ENCODE data around the gene CTXN1.

DNA sequence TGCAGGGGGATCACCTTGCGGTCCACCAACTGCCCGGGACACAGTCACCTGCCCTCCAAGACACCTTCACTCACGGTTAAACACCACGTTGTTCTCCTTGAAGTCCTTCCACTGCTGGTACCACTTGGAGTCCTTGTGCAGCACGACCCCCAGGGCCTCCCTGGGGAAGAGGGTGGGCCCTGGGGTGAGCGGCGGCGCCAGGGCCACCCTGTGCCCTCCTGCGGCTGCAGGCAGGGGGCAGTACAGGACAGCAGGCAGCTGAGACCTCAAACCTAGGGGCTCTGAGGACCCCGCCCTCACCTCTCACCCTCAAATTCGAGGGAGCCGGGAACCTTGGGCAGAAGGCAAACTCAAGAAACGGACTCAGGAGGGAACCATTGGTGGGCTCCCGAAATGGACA is 7.5 kb upstream of the CTXN1 start:
- TF ChIP-seq EZH2 (IDR thresholded peaks at IDR 0.05; ENCODE audit: insufficient read depth, low read length), result no peak
- TF ChIP-seq, protein P1, sequence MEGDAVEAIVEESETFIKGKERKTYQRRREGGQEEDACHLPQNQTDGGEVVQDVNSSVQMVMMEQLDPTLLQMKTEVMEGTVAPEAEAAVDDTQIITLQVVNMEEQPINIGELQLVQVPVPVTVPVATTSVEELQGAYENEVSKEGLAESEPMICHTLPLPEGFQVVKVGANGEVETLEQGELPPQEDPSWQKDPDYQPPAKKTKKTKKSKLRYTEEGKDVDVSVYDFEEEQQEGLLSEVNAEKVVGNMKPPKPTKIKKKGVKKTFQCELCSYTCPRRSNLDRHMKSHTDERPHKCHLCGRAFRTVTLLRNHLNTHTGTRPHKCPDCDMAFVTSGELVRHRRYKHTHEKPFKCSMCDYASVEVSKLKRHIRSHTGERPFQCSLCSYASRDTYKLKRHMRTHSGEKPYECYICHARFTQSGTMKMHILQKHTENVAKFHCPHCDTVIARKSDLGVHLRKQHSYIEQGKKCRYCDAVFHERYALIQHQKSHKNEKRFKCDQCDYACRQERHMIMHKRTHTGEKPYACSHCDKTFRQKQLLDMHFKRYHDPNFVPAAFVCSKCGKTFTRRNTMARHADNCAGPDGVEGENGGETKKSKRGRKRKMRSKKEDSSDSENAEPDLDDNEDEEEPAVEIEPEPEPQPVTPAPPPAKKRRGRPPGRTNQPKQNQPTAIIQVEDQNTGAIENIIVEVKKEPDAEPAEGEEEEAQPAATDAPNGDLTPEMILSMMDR (IDR thresholded peaks at IDR 0.05; ENCODE audit: insufficient read depth, low read depth, low read length), result no peak
